Neutrophil (primary cell): ENCODE results near the gene CACNA1F.
A peak's percentile ranks its signal among the peaks of the same experiment; 100 is the strongest.

ENCODE experiments used
- H3K27ac ChIP-seq: fragments of 200-600 bp; sonication (generic); 2 replicates; pipeline ENCODE4 v1.5.1; 2016; ENCODE audit warnings: mild to moderate bottlenecking, moderate library complexity
- H3K27me3 ChIP-seq: fragments of 200-600 bp; sonication (generic); 2 replicates; pipeline ENCODE4 v1.6.0; 2016; ENCODE audit warnings: mild to moderate bottlenecking
- H3K36me3 ChIP-seq: fragments of 200-600 bp; sonication (generic); 2 replicates; pipeline ENCODE4 v1.5.1; 2017
- H3K4me1 ChIP-seq, 2 experiments: fragments of 200-600 bp in 1 of 2; sonication (generic) in 1 of 2; 1 replicate in 1 of 2; 2 replicates in 1 of 2; pipeline versions ENCODE4 v1.5.1 to v1.6.1; 2013 to 2016; ENCODE audit warnings: low read depth in 1 of 2, low read length in 1 of 2, mild to moderate bottlenecking in 1 of 2, moderate library complexity in 1 of 2; ENCODE audit not compliant: control insufficient read depth in 1 of 2, insufficient read depth in 1 of 2
- H3K4me3 ChIP-seq, 2 experiments: fragments of 200-600 bp in 1 of 2; sonication (generic) in 1 of 2; 1 replicate in 1 of 2; 2 replicates in 1 of 2; pipeline ENCODE4 v1.5.1; 2013 to 2016; ENCODE audit warnings: low read depth in 1 of 2, low read length in 1 of 2, mild to moderate bottlenecking in 1 of 2, moderate library complexity in 1 of 2
- H3K9me3 ChIP-seq: fragments of 200-600 bp; sonication (generic); 2 replicates; pipeline ENCODE4 v1.5.1; 2016
- CTCF ChIP-seq: fragments of 200-600 bp; sonication (generic); IDR thresholded peaks from 2 replicates; pipeline ENCODE4 v1.5.1; 2016; ENCODE audit warnings: antibody characterized with exemption

The CACNA1F gene

GRCh38 chrX:49199906-49200771, 33.0 kb downstream of the CACNA1F start, which contains the start of gene SYP:
TSS of gene SYP (minus strand) at chrX:49200193. CDS start at chrX:49200186, 7 bp downstream.
- Histone ChIP-seq H3K4me1 (peaks cover 0 to 9% of the 10 kb centered on the region in 2 experiments), H3K4me3 (peak within 1 kb of the TSS; percentile 32 to 43), H3K36me3 (no peaks in the 10 kb centered on the region), H3K27me3 (peaks cover 29% of the 10 kb centered on the region), H3K27ac (no peak within 1 kb of the TSS), H3K9me3 (no peaks in the 10 kb centered on the region)
- no peak for TF ChIP-seq CTCF

DNA sequence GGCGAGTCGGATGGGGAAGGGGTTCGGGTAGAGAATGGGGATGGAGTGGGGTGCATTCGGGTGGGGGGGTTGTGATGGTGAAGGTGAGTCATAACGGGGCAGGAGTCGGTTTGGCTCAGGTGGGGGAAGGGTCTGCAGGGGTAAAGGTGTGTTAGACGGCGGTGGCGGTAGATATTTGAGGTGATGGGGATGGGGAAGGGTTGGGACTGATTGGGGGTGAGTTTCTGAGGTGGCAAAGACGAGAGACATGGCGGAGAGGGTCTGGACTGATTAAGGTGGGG, 33.9 kb downstream of the CACNA1F start:
- no peak for TF ChIP-seq CTCF
- no peaks in the 10 kb centered on the region for H3K36me3 ChIP-seq
- H3K4me1 ChIP-seq: peaks cover 0 to 9% of the 10 kb centered on the region in 2 experiments
- no peaks in the 10 kb centered on the region for H3K9me3 ChIP-seq
- H3K27ac ChIP-seq: no peak overlapping the region
- H3K27me3 ChIP-seq: peaks cover 29% of the 10 kb centered on the region
- no peak overlapping the region for H3K4me3 ChIP-seq

DNA sequence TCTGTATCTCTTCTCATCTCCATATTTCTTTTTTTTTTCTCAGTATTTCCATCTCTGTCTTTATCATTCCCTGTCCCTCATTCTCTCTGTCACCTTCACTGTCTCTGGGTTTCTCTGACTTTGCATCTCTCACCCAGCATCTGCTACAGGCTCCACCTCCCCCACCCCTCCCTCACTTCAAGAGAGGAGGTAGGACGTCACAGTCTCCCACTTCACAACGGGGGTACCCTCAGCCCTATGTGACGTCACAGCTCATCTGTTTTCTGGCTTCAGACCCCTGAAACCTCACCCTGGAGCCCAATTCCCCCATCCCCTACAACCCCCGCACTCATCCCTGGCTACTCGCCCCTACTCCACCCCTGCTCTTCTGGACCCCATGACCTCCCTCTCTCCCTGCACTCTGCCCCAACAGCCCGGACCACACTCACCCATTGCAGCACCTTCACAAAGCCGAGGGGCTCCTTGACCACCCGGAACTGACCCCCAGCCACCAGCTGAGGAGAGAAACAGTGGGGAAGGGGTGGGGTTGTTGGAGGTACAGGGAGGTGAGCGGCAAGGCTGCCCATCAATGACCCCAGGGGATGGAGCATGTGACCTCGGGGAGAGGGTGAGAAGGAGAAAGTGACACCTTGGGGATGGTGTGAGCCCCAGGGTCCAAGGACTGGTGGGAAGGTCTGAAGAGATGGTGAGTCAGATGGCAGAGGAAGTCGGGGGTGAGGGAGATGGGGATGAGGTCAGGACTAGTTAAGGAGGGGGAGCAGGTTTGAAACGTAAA, 34.4 kb downstream of the CACNA1F start:
- Histone ChIP-seq H3K4me1 (peaks cover 0 to 9% of the 10 kb centered on the region in 2 experiments), H3K9me3 (no peaks in the 10 kb centered on the region), H3K4me3 (no peak overlapping the region), H3K27me3 (peaks cover 29% of the 10 kb centered on the region), H3K36me3 (no peaks in the 10 kb centered on the region), H3K27ac (no peak overlapping the region)
- no peak for TF ChIP-seq CTCF

- no peak for TF ChIP-seq CTCF
- H3K9me3 ChIP-seq: no peaks in the 10 kb centered on the region
- peaks cover 0 to 9% of the 10 kb centered on the region in 2 experiments for H3K4me1 ChIP-seq
- no peak overlapping the region for H3K27ac ChIP-seq
- H3K4me3 ChIP-seq: no peak overlapping the region
- no peaks in the 10 kb centered on the region for H3K36me3 ChIP-seq
- H3K27me3 ChIP-seq: peaks cover 29% of the 10 kb centered on the region
Observed at GRCh38 chrX:49197543-49198087, 35.5 kb downstream of the CACNA1F start.

DNA sequence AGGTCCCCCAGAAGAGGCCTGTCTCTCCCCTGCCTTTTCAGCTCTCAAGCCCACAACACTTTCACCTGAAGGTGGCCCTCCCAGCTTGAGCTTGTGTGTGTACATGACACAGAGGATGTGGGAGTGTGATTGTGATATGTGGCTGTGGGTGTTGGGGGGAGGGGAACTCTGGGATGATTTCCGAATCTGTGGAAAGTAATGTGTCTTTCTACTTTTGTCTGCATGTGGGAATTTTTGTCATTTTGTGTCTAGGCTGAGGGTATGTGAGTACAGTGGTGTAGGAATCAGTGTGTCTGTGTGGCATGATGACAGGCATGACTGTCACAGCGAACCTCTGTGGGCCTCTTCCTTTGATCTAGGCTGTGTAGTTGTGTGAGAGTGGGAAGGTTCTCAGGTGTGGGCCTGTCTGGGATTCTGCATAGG, 39.6 kb downstream of the CACNA1F start:
- Histone ChIP-seq H3K27me3 (peaks cover 11% of the 10 kb centered on the region), H3K4me3 (no peak overlapping the region), H3K4me1 (peaks cover 18 to 26% of the 10 kb centered on the region in 2 experiments), H3K9me3 (no peaks in the 10 kb centered on the region), H3K27ac (no peak overlapping the region), H3K36me3 (no peaks in the 10 kb centered on the region)
- TF ChIP-seq CTCF: no peak
